HG02852 (cell line): Measurements from ENCODE around the gene UNC80.

Experiments
- ATAC-seq: cut with Tn5 transposase; IDR thresholded peaks from one replicate; pipeline ENCODE4 v1.9.1; 2021; ENCODE audit warnings: mild to moderate bottlenecking, moderate library complexity; ENCODE audit not compliant: unreplicated experiment

UNC80 gene

DNA sequence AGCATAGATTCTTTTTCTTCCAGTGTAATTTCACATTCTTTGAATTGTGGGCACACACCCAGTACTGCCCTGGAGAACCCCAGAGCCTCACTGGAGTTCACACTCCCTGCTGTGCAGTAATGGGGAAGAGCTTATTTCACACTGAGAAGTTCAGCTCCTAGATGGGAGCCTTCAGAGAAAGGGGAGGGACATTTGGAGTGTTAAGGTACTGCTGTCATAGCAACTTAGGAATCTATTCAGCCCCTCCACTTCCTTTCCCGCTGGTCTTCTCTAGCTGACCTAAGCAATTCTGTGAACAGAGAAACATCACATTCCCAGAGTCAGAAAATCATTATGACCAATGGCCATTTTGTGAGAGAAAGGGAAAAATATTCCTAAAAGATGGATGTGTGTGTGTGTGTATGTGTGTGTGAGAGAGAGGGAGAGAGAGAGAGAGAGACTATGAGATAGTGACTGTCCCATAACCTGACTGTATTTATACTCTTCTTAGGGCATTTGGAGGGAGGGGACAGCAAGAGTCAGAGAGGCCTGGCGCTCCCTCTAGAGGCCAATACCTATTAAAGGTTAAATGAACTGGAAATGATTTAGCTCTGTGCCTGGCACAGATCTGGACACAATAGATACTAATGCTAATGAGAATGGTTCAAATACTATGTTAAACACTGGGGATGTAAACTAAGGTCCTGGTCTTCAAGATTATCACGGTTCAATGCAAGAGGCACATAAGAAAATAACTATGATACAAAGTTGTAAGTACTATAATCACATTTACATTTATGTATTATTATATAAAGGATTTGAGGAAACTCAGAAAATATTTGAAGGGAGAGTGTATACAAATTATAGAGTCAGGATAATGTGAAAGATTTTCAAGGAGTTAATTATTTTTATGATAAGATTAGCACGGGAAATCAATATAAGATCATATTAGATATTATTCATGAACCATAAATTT lies 189.3 kb downstream of the UNC80 start:
- ATAC-seq = peak; percentile 82

DNA sequence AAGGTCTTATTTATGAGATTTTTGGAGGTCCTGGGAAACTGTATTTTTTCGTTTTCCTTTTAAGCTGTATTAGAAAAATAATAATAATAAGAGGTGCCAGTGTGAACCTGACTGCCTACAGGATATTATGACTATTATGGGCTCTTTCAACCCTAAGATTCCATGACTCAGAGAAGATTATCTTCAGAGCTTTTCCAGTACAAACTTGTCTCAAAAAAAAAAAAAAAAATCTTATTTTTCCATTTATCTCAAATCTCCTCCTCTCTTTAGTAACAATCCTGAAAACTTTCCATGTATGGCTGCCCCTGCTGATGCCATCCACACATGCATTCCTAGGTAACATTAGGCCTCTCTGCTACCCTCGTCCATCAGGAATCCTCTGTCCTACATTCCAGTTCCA lies 194.1 kb downstream of the UNC80 start:
- ATAC-seq = no peak

GRCh38 chr2:209969692-209970091 lies 198.1 kb downstream of the UNC80 start:
- no peak for ATAC-seq

GRCh38 chr2:209970271-209970670 lies 198.6 kb downstream of the UNC80 start:
- no peak for ATAC-seq

- no peak for ATAC-seq
Observed at GRCh38 chr2:209970711-209971110, 199.1 kb downstream of the UNC80 start.

DNA sequence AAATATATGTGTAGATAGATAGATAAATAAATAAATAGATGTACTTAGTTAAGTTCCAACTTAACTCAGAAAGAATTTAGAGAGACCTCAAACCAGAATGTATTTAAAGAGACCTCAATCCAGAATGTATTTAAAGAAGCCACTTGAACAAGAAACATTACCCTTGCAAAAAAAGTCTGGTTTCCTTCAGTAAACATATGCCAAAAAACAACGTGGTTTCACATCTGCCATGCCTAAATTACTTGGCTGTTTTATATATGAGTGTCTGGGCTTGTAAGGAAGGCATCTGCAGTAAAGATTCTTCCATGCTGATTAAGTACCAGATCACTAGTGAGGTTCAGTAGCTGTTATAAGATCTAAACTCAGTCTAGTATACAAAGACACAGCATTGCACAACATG lies 201.7 kb downstream of the UNC80 start:
- no peak for ATAC-seq

- ATAC-seq = no peak
Observed at GRCh38 chr2:209974576-209974975, 202.9 kb downstream of the UNC80 start.

DNA sequence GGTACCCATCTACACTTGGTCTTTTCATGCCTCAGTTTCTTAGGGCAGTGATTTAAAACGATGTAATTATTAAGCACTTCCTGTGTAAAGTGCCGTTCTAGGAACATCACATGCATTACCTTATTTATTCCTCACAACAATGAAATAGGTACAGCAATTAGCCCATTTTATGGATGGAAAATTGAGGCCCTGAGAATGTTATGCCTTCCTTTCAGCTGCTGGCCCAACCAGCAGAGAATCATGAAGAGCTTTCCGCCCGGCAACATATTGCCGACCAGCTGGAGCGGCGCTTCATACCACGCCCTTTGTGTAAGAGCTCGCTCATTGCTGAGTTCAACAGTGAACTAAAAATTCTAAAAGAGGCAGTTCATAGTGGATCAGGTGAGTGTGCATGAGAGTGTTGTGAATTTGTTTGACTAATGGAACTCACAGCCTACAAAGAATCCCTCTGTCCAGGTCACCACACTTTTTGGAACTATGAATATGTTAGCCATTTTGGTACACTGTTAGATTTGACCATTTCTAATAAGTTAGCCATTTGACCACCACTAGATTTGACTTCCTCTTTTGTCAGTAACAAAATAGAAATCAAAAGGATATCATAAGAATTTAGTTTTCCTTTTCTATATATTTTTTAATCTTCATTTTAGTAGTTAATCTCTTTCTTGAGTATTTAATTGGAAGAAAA lies 205.2 kb downstream of the UNC80 start:
- ATAC-seq = no peak

DNA sequence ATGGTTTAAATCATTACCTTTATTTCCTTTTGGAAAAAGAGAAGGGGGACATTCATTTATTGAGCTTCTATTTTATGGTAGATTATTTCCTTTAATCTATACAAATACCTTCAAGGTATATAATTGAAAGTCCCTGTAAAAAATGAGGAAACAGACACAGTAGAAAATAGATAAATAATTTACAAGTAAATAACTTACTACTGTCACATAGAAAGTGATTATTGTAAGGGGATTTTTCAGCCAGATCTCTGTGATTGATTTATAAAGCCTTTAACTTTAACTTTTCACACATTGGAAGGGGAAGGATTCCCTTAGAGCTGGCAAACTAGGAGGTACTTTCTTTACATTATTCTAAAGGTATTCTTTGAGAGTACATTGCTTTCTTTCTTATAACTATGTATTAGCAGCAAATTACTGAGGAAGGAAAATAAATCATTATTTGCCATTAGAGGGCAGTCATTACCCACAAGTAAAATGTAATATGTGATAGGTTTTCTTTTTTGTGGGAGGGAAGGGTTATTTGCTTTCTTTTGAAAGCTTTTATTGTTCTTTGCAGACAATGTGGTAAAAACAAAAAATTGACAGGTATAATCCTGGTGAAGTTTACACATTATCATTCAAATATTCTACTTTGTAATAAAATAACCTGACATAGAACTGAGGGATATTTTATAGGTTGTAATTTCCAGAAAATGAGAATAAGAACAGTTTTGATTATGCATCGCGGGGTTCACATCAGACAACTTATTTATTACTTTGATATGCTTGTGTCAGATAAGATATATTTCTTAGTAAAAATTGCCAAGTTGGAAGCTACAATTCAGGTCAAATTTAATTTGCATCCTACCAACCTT lies 206.0 kb downstream of the UNC80 start:
- ATAC-seq = peak; percentile 61

DNA sequence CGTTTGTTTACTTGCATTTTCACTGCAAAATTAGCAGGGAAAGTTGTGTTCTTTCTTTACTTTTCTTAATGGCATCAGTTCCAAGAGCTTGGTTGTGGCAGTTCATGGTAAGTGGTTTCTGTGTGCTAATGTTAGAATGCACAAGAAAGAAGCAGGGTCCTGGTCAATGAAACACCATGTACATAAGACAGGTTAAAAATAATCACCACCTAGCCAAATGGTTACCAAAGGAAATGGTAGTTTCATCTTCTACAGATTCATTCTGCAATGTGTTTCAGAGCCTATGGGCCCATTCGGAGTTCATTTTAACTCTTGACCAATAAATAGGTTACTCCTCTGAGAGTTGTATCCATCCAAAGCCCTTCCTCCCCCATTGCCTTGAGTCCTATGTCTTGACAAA lies 212.7 kb downstream of the UNC80 start:
- ATAC-seq = no peak

DNA sequence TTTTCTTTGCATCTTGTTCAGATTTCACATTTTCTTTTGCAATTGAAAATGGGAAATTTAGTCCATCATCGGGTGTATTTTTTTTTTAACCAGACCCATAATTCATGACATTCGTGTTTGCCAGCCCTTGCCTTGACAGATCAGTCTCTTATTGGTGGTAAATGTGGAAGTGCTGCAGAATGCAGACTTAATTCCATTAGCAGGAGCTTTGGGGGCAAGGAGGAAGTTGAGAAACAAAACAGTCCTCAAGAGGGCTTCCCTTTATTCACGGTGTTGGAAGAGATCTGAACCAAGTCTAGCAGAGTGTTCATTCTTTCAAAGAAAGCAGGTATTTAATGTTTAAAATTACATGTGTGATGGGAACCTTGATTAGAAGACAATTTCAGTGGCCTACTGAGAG lies 214.2 kb downstream of the UNC80 start:
- no peak for ATAC-seq

GRCh38 chr2:209986415-209986814 lies 214.8 kb downstream of the UNC80 start:
- ATAC-seq = no peak

DNA sequence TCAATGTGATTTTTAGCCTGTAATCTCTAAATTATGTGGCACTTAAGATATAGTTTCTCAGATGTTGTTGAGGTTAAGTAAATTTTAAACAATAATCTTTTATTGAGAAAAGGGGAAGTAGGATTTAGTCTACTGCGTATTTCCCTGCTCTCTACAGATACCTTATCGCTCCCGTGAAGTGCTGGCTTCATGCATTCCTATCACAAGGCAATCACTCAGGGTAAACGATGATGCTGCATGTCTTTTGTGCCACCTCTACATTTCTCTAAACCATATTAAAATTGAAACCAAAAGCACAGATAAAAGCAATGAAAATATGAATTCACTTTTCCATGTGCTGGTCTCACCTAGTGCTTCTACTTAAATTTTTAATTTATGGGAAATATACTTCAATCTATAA lies 216.4 kb downstream of the UNC80 start:
- no peak for ATAC-seq

DNA sequence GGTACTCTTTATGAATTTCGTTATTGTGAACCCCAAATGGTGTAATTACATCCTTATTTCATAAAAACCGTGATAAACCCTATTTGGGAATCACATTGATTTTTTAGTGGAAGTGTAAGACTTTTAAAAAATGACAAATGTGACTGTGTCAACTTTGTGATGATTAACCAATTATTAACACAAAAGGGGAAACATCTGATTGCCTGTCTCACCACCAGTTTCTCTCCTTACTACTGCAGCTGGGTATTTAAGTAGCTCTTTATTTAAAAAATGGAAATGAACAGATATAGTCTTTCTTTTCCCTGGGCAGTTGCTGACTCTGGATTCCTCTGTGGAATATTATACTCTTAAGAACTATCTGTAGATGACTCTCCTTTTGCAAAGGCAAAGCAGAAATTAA lies 219.2 kb downstream of the UNC80 start:
- no peak for ATAC-seq

DNA sequence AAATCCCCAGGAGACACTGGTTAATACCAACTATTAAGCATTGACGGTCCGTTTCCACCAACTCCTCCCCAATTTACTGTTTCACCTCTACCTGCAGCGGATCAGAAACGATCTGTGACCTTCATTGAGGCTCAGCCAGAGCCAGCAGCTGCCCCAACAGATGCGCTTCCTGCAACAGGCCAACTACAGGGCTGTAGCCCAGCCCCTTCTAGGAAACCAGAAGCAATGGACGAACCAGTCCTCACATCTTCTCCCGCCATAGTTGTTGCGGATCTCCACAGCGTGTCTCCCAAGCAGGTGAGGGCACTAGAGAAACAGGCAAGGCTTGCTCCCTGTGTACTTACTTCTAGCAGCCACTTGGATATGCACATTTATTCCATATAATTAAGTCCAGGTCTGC lies 222.3 kb downstream of the UNC80 start:
- no peak for ATAC-seq

- no peak for ATAC-seq
Observed at GRCh38 chr2:209998596-209998995, 227.0 kb downstream of the UNC80 start.

- ATAC-seq = no peak
Observed at GRCh38 chr2:210000464-210001324, 229.1 kb downstream of the UNC80 start.

DNA sequence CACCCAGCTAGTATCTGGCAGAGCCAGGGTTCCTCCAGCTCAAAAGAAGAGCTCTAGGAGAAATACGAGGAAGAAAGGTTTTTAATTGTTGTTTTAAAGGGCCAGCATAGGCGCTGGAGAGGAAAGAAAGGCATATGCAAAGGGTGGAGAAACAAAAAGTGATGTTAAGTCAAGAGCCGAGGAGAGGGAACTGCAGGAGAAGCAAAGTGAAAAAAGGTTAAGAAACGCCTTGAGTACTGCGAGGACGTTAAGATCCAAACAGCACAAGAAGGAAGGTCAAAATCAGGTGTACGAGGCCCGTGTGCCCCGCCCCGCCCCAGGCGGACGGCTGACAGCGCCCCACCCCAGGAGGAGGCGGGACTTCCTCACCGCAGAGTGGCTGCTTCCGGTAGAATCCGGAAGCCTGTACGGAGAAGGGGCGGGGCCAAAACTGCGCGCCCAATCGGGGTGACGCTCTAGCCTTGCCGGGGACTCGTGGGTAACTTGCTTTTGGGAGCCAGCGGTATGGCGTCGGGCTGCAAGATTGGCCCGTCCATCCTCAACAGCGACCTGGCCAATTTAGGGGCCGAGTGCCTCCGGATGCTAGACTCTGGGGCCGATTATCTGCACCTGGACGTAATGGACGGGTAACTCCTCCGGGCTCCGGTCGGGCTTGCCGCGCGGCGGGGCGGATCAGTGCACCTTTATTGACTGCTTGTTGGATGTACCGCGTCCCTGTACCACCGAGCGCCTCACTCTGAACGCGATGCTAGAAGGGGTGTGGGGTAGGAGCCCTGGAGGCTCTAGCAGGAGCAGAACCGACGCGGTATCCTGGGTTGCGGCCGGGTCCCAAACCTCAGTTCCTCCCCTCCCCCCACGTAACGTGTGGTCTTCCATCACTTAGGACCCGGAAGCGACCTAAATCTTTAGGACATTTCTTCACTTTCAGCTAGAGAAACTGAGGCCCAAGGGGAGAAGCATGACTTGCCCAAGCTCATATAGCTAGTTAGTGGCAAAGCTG lies 230.8 kb downstream of the UNC80 start, which contains the start of gene RPE:
Gene RPE, plus strand, starts transcription at position 481 of the 1,000 bp plus-strand sequence. Its CDS starts 24 bp downstream, at position 505.
- ATAC-seq = peak; percentile 99

- ATAC-seq = no peak
Observed at GRCh38 chr2:210003359-210003758, 231.7 kb downstream of the UNC80 start.
